ENCODE data around the gene MACROH2A1. TPM values are rescaled to one million over a fixed set of nuclear protein-coding genes. Genes with fewer than 3 reads are reported as not detected.

MACROH2A1 gene
- total and polyA plus RNA-seq, 2 of the 4 experiments (the other 2 are of a cell fraction) = 122 to 126 TPM

DNA sequence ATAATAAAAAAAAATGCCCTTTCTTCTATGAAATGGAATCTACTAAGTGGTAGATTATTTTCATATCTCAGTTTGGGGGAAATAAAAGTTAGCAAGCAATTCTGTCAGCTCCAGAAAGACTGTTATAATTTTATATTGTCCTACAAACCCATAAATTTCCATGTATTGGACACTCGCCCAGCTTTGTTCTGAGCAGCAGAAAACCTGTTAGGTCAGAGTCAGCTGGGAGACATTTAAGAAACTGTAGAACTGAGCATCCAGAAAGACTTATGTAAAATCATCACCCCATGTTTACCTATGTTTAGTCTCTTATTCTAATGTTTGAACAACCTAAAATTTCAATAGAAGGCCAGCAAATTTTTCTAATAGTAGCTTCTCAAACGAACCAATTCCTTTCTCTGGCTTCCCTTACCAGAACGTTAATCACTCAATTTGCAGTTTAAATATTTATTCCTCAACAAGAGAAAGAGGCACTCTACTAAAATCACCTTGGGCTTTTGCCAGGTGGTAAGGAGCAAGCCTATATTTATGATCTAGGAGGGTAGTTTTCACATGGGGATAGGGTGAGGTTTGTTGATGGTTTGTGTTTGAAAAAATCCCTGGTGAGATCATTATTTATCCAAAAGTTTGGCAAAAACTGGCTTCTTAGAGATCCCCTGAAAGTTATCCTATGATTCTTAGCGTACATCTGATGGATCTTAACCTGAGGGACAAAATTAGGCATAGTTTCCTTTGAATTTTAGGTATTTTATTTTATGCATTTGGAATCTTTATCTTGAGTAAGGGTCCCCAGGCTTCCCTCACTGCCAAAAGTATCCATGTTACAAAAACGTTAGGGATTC lies 34.4 kb downstream of the MACROH2A1 start:
- Histone ChIP-seq H2AK5ac (ENCODE audit: low read depth, low read length) (peak overlapping the region; percentile 86; the same call in 1 of the 2 replicates), H4K20me1 (ENCODE audit: insufficient read depth, low read length) (peaks cover 11% of the 10 kb centered on the region), H3K9me1 (ENCODE audit: insufficient read depth, low read length) (peaks cover 49% of the 10 kb centered on the region), H3K9ac (ENCODE audit: low read depth, low read length) (no peak overlapping the region), H3K4ac (ENCODE audit: low read depth, low read length) (peak overlapping the region; percentile 78), H3K27ac (ENCODE audit: insufficient read depth, low read length) (peak overlapping the region; percentile 5; the same call in 1 of the 2 replicates), H3K4me1 (ENCODE audit: control insufficient read depth, insufficient read depth, low read length) (peaks cover 35% of the 10 kb centered on the region), H3K4me2 (ENCODE audit: low read depth, low read length) (no peak overlapping the region), H3K36me3 (ENCODE audit: control insufficient read depth, insufficient read depth, low read length) (peaks cover 37% of the 10 kb centered on the region), H4K5ac (ENCODE audit: low read depth, low read length) (peak overlapping the region; percentile 60; the same call in 1 of the 2 replicates), H4K8ac (ENCODE audit: low read depth in 2 of 2, low read length in 2 of 2) (peak overlapping the region in 1 of 2 experiments; percentile 83; a peak in 1 of 4 replicates), H3K18ac (ENCODE audit: low read depth, low read length) (peak overlapping the region; percentile 82), H2BK15ac (ENCODE audit: low read depth, low read length) (peak overlapping the region; percentile 20; the same call in 1 of the 3 replicates), H3K4me3 (ENCODE audit: insufficient read depth, low read depth, low read length) (no peak overlapping the region), H2AK9ac (replicated peaks; ENCODE audit: low read depth, low read length, poor library complexity) (no peak overlapping the region), H3K14ac (replicated peaks; ENCODE audit: low read depth, low read length) (peak overlapping the region; percentile 83; the same call in 1 of the 2 replicates), H2AFZ (replicated peaks; ENCODE audit: low read length, poor library complexity) (no peak overlapping the region), H3K56ac (ENCODE audit: extremely low read depth, insufficient read depth, low read length) (no peak overlapping the region), H3K9me3 (ENCODE audit: control insufficient read depth, insufficient read depth, low read length) (no peaks in the 10 kb centered on the region), H4K91ac (ENCODE audit: insufficient read depth, low read depth, low read length) (peak overlapping the region; percentile 13; the same call in 1 of the 2 replicates), H3K23ac (ENCODE audit: low read depth, low read length) (peak overlapping the region; percentile 18; the same call in 1 of the 2 replicates), H2BK120ac (ENCODE audit: low read depth, low read length) (peak overlapping the region; percentile 76), H2BK20ac (ENCODE audit: low read depth, low read length) (no peak overlapping the region), H3K79me1 (ENCODE audit: low read depth in 1 of 2, low read length in 2 of 2) (peaks cover 47 to 77% of the 10 kb centered on the region in 2 experiments), H3K27me3 (ENCODE audit: control insufficient read depth, insufficient read depth, low read length) (no peaks in the 10 kb centered on the region), H2BK5ac (ENCODE audit: low read depth, low read length, poor library complexity, severe bottlenecking) (peak overlapping the region; percentile 6)
- peak; percentile 8; the same call in 1 of the 2 replicates for ATAC-seq (ENCODE audit: low read depth)
- in situ Hi-C loops (cut with MboI; ENCODE audit: low sequenced_read_pairs) = no loop called here
- dilution Hi-C loops (cut with HindIII; ENCODE audit: low sequenced_read_pairs, unreplicated experiment) = no loop called here
- TF ChIP-seq CEBPB (IDR thresholded peaks at IDR 0.05; ENCODE audit: low read depth, low read length) = no peak
- TF ChIP-seq POLR2A (IDR thresholded peaks at IDR 0.05; ENCODE audit: low read depth, low read length) = no peak
- no peak for TF ChIP-seq CHD1 (IDR thresholded peaks at IDR 0.05; ENCODE audit: low read depth, low read length)
- TF ChIP-seq MXI1 (IDR thresholded peaks at IDR 0.05; ENCODE audit: borderline replicate concordance, low read depth, low read length) = no peak
- TF ChIP-seq, protein P1, sequence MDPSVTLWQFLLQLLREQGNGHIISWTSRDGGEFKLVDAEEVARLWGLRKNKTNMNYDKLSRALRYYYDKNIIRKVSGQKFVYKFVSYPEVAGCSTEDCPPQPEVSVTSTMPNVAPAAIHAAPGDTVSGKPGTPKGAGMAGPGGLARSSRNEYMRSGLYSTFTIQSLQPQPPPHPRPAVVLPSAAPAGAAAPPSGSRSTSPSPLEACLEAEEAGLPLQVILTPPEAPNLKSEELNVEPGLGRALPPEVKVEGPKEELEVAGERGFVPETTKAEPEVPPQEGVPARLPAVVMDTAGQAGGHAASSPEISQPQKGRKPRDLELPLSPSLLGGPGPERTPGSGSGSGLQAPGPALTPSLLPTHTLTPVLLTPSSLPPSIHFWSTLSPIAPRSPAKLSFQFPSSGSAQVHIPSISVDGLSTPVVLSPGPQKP (IDR thresholded peaks at IDR 0.05; ENCODE audit: borderline replicate concordance, low read depth, low read length) = no peak
- TF ChIP-seq MAZ (IDR thresholded peaks at IDR 0.05; ENCODE audit: borderline replicate concordance, low read depth, low read length) = no peak
- TF ChIP-seq RAD21 (IDR thresholded peaks at IDR 0.05; ENCODE audit: low read length) = no peak
- TF ChIP-seq, protein P2, sequence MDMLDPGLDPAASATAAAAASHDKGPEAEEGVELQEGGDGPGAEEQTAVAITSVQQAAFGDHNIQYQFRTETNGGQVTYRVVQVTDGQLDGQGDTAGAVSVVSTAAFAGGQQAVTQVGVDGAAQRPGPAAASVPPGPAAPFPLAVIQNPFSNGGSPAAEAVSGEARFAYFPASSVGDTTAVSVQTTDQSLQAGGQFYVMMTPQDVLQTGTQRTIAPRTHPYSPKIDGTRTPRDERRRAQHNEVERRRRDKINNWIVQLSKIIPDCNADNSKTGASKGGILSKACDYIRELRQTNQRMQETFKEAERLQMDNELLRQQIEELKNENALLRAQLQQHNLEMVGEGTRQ (IDR thresholded peaks at IDR 0.05; ENCODE audit: low read depth, low read length) = no peak
- intact Hi-C loops (cut with micrococcal nuclease) = no loop called here
- WGBS, 2 experiments (ENCODE audit: extremely low coverage in 2 of 2, insufficient read length in 1 of 2) = 0% methylated on average over 1 of the region's 5 CpGs; no CpG with 5 or more reads in 1 of the 2 experiments
- CTCF ChIA-PET = interaction anchor here (0.8 kb wide), 1 partner anchor 11 kb away, joined by 3 read pairs; no protein-coding TSS in a partner anchor
- no peak for DNase-seq
- no TSS peak for BruUV-seq (replicated peaks)
- POLR2A ChIA-PET (ENCODE audit: unreplicated experiment) = interaction anchor here (0.6 kb wide), 1 partner anchor 985 kb away, joined by 3 read pairs; no protein-coding TSS in a partner anchor

Measured in IMR-90 (cell line).